Pulmonary artery endothelial cell (primary cell): ENCODE results near the gene PHAX. TPM values are rescaled to one million over a fixed set of nuclear protein-coding genes. Genes with fewer than 3 reads are reported as not detected.
A peak's percentile ranks its signal among the peaks of the same experiment; 100 is the strongest.
"Not testable (repeated sequence)": the region's sequence is repeated elsewhere in the genome, so short reads cannot be mapped to it uniquely, and the experiment has no call there.

Experiments
- DNase-seq: peaks from one replicate; pipeline ENCODE4 v3.0.0-alpha.2; 2011; ENCODE audit warnings: low read depth, low spot score
- total RNA-seq: library from RNA; depleted of rRNA; stranded (reverse); fragments of >200 nt; gene quantifications from 2 replicates; pipeline ENCODE4 v1.2.3, GENCODE V29; 2014

The PHAX gene
- total RNA-seq, 1 donor from 2014 or later = 50.2 TPM

DNA sequence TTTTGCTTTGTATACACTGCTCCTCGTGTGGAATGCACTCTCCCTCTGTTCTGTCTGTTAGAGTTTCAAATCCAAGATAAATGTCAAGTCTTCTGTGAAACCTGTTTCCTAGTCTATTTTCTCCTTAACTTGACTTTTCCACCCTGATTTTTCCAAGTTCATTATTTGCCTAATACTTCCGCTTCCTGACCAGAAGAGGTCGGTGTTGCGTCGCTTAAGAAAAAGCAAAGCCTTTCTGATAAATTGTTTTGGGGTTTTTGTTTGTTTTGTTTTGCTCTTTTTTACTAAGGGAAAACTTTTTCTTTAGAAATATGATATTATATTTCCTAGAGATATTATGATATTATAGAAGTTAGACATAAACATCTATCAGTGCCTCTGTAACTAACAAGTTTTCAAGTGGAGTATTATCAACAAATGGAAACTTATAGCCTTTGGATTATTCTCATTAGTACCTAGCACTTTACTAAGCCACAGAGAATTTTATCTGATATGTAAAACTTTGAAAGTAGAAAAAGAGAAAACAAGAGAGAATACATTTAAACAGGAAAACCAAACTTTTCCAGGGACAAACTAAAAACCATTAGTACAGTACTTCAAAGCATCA, 55.8 kb downstream of the PHAX start:
- peak; percentile 7 for DNase-seq

DNA sequence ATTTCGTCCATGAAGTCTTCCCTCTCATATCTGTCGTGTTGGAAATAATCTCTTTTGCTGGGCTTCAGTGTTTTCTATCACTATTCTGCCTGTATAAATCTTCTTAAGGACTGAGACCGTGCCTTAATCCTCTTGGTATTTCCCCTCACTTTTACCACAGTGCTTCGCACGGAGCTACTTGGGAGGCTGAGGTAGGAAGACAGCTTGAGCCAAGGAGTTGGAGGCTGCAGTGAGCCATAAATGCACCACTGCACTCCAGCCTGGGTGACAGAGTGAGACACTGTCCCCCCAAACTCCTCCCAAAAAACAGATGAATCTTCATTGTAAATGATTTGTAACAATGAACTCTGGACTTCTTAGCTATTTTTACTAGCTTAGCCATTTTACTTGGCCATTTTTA, 57.8 kb downstream of the PHAX start:
- DNase-seq = no peak

DNA sequence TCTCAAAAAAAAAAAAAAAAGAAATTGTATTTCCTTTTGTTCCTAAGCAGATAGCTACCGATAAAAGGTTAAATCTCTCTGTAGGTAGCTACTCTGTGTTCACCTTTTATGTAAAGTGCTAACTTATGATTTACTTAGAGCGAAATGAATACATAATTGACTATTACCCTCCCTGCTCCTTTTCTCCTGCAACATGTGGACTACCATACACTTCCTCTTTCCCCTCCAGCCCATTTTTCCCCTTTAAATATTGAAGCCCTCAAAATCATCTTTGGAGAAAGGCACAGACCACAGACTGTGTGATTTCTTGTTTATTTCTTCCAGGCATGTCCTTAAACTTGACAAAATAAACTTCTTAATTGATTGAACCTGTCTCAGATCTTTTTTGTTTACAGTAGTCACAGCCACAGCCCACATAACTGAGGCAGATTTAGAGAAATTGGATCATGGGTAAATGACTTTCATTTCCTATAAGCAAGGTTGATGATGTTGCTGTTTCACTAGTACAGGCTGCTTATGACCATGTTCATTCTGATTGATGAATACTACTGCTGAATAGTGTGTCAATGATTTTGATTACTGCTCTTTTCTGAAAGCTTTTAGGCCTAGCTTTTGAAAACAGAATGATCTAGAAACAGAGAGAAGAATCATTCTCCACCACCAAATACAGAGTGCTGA, 59.2 kb downstream of the PHAX start:
- no peak for DNase-seq

DNA sequence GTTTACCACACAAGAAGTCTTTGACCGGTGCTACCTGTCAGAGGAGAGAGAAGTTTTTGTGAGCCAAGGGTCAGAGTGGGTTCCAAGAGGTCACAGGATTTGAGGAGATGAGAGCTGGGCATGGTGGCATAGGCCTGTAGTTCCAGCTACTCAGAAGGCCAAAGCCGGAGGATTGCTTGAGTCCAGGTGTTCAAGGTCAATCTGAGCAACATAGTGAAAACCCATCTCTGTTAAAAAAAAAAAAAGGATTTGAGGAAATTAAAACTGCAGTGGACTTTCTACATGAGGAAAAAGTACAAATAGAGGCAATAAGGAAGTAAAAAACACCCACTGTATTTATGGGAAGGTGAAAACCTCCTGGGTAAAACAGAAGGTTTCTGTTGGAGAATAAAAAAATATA, 63.8 kb downstream of the PHAX start:
- no peak for DNase-seq

DNA sequence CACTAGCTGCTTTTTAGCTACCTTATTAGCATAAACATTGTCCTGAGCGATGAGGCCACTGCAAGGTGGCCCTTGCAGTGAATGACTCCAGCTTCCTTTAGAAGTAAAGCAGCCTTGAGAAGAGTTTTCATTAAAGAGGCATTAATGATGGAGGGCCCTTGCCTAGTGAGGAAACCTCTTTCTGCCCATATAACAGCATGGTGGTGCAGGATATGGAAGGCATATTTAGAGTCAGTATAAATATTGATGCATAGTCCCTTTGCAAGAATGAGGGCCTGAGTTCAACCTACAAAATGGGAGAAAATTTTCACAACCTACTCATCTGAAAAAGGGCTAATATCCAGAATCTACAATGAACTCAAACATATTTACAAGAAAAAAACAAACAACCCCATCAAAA, 69.4 kb downstream of the PHAX start:
- not testable (repeated sequence) for DNase-seq

DNA sequence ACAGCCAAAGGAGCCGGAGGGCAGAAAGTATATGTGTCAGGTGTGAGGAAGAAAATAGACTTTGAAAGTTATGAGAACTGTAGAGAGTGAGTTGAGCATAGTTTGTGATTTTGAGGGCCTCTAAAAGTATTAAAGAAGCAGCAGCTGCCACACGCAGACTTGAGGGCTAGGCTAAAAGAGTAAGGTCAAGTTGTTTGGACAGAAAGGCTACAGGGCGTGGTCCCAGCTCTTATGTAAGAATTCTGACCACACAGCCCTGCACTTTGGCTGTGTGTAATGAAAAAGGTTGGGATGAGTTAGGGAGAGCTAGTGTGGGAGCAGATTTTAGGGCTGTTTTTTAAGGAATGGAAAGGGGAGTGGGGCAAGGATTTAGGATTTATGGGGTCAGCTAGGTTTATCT, 70.9 kb downstream of the PHAX start:
- DNase-seq = not testable (repeated sequence)

DNA sequence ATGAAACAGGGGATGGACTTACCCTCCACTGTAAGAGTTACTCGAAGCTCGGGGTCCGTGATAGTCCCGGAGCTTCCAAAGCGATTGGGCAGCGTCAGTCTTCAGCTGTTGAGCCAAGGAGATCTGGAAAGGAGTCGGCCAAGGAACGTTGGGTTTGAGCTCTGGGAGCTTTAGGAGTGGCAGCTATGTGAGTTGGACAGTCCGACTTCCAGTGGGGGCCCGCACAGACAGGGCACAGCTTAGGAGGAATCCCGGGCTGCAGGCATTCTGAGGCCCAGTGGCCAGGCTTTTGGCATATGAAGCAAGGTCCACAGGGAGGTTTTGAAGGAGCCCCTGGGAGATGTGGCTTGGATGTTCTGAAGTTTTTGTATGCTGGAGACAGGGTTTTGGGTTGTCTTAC, 72.7 kb downstream of the PHAX start:
- no peak for DNase-seq

DNA sequence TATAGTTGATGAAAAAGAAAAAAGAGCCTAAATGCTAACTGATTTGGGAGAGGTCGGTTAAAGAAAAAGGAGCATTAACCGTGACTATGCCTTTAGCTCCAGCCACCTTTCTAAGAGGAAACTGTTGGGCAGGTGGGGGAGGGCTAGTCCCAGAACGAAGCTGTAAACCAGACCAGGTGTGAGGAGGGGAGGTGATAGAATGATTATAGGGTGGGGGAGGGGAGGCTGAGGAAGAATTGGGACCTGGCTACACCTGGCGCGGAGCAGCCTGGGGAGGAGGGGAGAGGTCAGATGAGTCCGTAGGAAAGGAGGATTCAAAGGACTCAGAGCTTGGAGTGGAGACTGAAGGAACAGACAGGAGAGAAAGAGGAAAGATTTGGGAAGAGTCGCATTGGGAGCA, 73.4 kb downstream of the PHAX start:
- no peak for DNase-seq

DNA sequence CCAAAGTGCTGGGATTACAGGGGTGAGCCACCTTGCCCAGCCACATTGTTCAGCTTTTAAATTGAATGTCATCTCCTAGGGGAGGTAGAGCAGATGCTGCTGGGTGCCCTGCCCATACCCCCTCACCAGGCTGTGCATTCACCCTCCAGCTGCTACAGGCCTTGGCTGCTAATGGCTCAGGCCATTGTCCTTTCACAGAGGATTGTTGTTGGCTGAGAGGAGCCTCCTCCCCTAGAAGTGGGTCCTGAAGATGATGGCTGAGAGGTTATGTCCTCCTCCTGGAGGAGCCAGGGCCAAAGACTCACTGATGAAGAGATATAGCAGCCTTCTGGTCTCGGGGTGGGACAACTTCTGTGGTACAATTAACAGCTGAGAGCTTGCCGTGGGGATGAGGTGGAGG, 74.6 kb downstream of the PHAX start:
- DNase-seq = no peak

DNA sequence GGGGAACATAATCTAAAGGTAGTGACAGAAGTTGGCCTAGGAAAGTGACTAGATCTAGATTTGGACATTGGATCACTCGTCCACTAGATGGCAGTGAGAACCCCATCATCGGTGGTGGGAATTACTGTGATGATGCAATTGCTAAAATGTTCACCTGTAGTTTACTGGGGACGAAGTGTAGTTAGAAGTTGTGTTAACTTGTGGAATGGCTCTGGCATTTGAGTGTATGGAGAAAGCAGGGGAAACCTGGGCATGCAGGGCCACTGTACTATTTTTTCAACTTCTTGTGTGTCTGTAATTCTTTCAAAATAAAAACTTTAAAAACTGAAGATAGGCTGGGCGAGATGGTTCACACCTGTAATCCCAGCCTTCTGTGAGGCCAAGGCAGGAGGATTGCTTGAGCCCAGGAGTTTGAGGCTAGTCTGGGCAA, 75.5 kb downstream of the PHAX start:
- peak; percentile 3 for DNase-seq

Other genes with a start within 250 kb of the PHAX start
- gene GRAMD2B, start 177.5 kb upstream of the PHAX start, total RNA-seq = 2.0 and 3.4 TPM in 2 replicates
- gene ALDH7A1, start 5.7 kb upstream of the PHAX start, total RNA-seq = 54.0 and 65.5 TPM in 2 replicates
- gene LMNB1, start 176.2 kb downstream of the PHAX start, total RNA-seq = 82.9 and 155 TPM in 2 replicates